Left kidney (tissue), 2 donors: ENCODE data around the gene ZC3H7B. TPM values are rescaled to one million over a fixed set of nuclear protein-coding genes. Genes with fewer than 3 reads are reported as not detected.

Source experiments
- DNase-seq: peaks from one replicate; pipeline ENCODE4 v3.0.0-alpha.2; 2013
- polyA plus RNA-seq: library from polyadenylated mRNA; unstranded; fragments of 120-200 nt; gene quantifications from one replicate; pipeline ENCODE4 v1.2.1, GENCODE V29; 2013; ENCODE audit not compliant: insufficient read length

Gene ZC3H7B
- polyA plus RNA-seq, 1 donor, result 80.3 TPM

GRCh38 chr22:41327124-41327523, 25.8 kb downstream of the ZC3H7B start:
- DNase-seq, result no peak

- no peak for DNase-seq
Observed at GRCh38 chr22:41330169-41330568, 28.8 kb downstream of the ZC3H7B start.

GRCh38 chr22:41332217-41332939, 31.1 kb downstream of the ZC3H7B start:
- no peak for DNase-seq

GRCh38 chr22:41333806-41334205, 32.5 kb downstream of the ZC3H7B start:
- no peak for DNase-seq

- DNase-seq, result no peak
Observed at GRCh38 chr22:41334215-41334614, 32.9 kb downstream of the ZC3H7B start.

GRCh38 chr22:41334951-41335635, 33.8 kb downstream of the ZC3H7B start:
- no peak for DNase-seq

- DNase-seq, result no peak
Observed at GRCh38 chr22:41338614-41339212, 37.4 kb downstream of the ZC3H7B start.

GRCh38 chr22:41339823-41340222, 38.5 kb downstream of the ZC3H7B start:
- no peak for DNase-seq

- no peak for DNase-seq
Observed at GRCh38 chr22:41340357-41340756, 39.0 kb downstream of the ZC3H7B start.

GRCh38 chr22:41341012-41341411, 39.7 kb downstream of the ZC3H7B start:
- no peak for DNase-seq

GRCh38 chr22:41341990-41342389, 40.7 kb downstream of the ZC3H7B start:
- no peak for DNase-seq

- no peak for DNase-seq
Observed at GRCh38 chr22:41343300-41343699, 42.0 kb downstream of the ZC3H7B start.

- DNase-seq, result no peak
Observed at GRCh38 chr22:41343717-41344116, 42.4 kb downstream of the ZC3H7B start.

- no peak for DNase-seq
Observed at GRCh38 chr22:41344189-41344788, 43.0 kb downstream of the ZC3H7B start.

- no peak for DNase-seq
Observed at GRCh38 chr22:41345807-41346335, 44.5 kb downstream of the ZC3H7B start.

- DNase-seq, result no peak
Observed at GRCh38 chr22:41347066-41347859, 45.9 kb downstream of the ZC3H7B start.

- DNase-seq, result no peak
Observed at GRCh38 chr22:41348964-41349484, 47.7 kb downstream of the ZC3H7B start.

GRCh38 chr22:41350087-41350486, 48.8 kb downstream of the ZC3H7B start:
- no peak for DNase-seq

- DNase-seq, result no peak
Observed at GRCh38 chr22:41351011-41351410, 49.7 kb downstream of the ZC3H7B start.

- no peak for DNase-seq
Observed at GRCh38 chr22:41352058-41352457, 50.7 kb downstream of the ZC3H7B start.

GRCh38 chr22:41353862-41354575, 52.7 kb downstream of the ZC3H7B start:
- DNase-seq, result no peak
